Keratinocyte (primary cell): Measurements from ENCODE around the gene TMEM115. TPM values are rescaled to one million over a fixed set of nuclear protein-coding genes. Genes with fewer than 3 reads are reported as not detected.

Source experiments
- DNase-seq: peaks from one replicate; pipeline ENCODE4 v3.0.0-alpha.2; 2011; ENCODE audit warnings: low read depth, missing footprints, low spot score
- FAIRE-seq: peaks from 2 replicates; lab custom pipeline; 2011; peaks lifted over from hg19 to GRCh38; lab: Jason Lieb, UNC
- H2AFZ ChIP-seq: 2 replicates; pipeline ENCODE4 v1.6.0; 2012; ENCODE audit warnings: low read length, control low read depth, inconsistent platforms; ENCODE audit not compliant: control insufficient read depth
- H3K27ac ChIP-seq: 2 replicates; pipeline ENCODE4 v1.5.1; 2011; ENCODE audit warnings: low read length; ENCODE audit not compliant: control insufficient read depth, insufficient read depth
- H3K27me3 ChIP-seq: 3 replicates; pipeline ENCODE4 v1.6.0; 2011; ENCODE audit warnings: low read length; ENCODE audit not compliant: control insufficient read depth, insufficient read depth; ENCODE audit errors: extremely low read depth
- H3K36me3 ChIP-seq, 2 experiments: 2 replicates in 1 of 2; 3 replicates in 1 of 2; pipeline ENCODE4 v1.5.1; 2011; ENCODE audit warnings: low read length in 2 of 2, mild to moderate bottlenecking in 1 of 2; ENCODE audit not compliant: control insufficient read depth in 2 of 2, insufficient read depth in 2 of 2; ENCODE audit errors: extremely low read depth in 1 of 2
- H3K4me1 ChIP-seq: 3 replicates; pipeline ENCODE4 v1.5.1; 2011; ENCODE audit warnings: low read length; ENCODE audit not compliant: control insufficient read depth, insufficient read depth; ENCODE audit errors: extremely low read depth
- H3K4me2 ChIP-seq: 3 replicates; pipeline ENCODE4 v1.6.0; 2011; ENCODE audit warnings: low read depth, low read length; ENCODE audit not compliant: control insufficient read depth, insufficient read depth; ENCODE audit errors: extremely low read depth
- H3K4me3 ChIP-seq, 3 experiments: fragments of 200-600 bp in 1 of 3; sonication (generic) in 1 of 3; 2 replicates in 2 of 3; 3 replicates in 1 of 3; pipeline ENCODE4 v1.5.1; 2011 to 2016; ENCODE audit warnings: low read length in 3 of 3, mild to moderate bottlenecking in 3 of 3, control low read depth in 2 of 3, inconsistent platforms in 1 of 3, low read depth in 1 of 3, mixed read lengths in 1 of 3, mixed run types in 1 of 3, moderate library complexity in 1 of 3; ENCODE audit not compliant: control insufficient read depth in 2 of 3, insufficient read depth in 2 of 3; ENCODE audit errors: extremely low read depth in 1 of 3
- H3K79me2 ChIP-seq: 2 replicates; pipeline ENCODE4 v1.6.0; 2012; ENCODE audit warnings: low read length; ENCODE audit not compliant: control insufficient read depth, insufficient read depth
- H3K9ac ChIP-seq: 3 replicates; pipeline ENCODE4 v1.6.0; 2011; ENCODE audit warnings: low read length; ENCODE audit not compliant: control insufficient read depth, insufficient read depth; ENCODE audit errors: extremely low read depth
- H3K9me1 ChIP-seq: 3 replicates; pipeline ENCODE4 v1.6.0; 2011; ENCODE audit warnings: low read length; ENCODE audit not compliant: control insufficient read depth, insufficient read depth; ENCODE audit errors: extremely low read depth
- H3K9me3 ChIP-seq: 2 replicates; pipeline ENCODE4 v1.5.1; 2012; ENCODE audit warnings: low read depth, low read length; ENCODE audit not compliant: control insufficient read depth
- H4K20me1 ChIP-seq: 3 replicates; pipeline ENCODE4 v1.6.0; 2011; ENCODE audit warnings: low read length; ENCODE audit not compliant: control insufficient read depth, insufficient read depth; ENCODE audit errors: extremely low read depth
- CTCF ChIP-seq, 3 experiments: IDR thresholded peaks in 1 of 3; conservative IDR thresholded peaks in 1 of 3; optimal IDR thresholded peaks in 1 of 3; 2 replicates in 2 of 3; 3 replicates in 1 of 3; pipeline versions ENCODE3 to v1.5.1; 2011; ENCODE audit warnings: low read length in 3 of 3, mild to moderate bottlenecking in 3 of 3, moderate library complexity in 2 of 3, control low read depth in 1 of 3, inconsistent platforms in 1 of 3; ENCODE audit not compliant: insufficient read depth in 2 of 3; ENCODE audit errors: extremely low read depth in 1 of 3
- EZH2 ChIP-seq: IDR thresholded peaks from one replicate; pipeline ENCODE4 v1.6.1; 2012; ENCODE audit warnings: inconsistent platforms, mild to moderate bottlenecking, low read length, moderate library complexity
- dilution Hi-C: fragments of 300-500 bp; cut with MboI; formaldehyde crosslinking; loops from one replicate; pipeline ENCODE4 v1.7.0; 2020; ENCODE audit warnings: low sequenced_read_pairs; ENCODE audit not compliant: extremely low pct_ligation_motif_present
- polyA plus RNA-seq, 5 experiments: library from polyadenylated mRNA; depleted of rRNA in 3 of 5; stranded (reverse) in 3 of 5; stranded (forward) in 1 of 5; unstranded in 1 of 5; fragments of >200 nt; gene quantifications; 1 replicate in 1 of 5; 2 replicates in 3 of 5; 3 replicates in 1 of 5; pipeline versions ENCODE4 v1.2.1 to v1.2.3, GENCODE V29; 2011 to 2012; ENCODE audit warnings: missing spikeins in 2 of 5, low read depth in 1 of 5, low replicate concordance in 1 of 5

The TMEM115 gene
- polyA plus RNA-seq, 1 donor (not counting 4 experiments of a cell fraction or from before 2014, with no cell fraction given): 22.4 TPM

DNA sequence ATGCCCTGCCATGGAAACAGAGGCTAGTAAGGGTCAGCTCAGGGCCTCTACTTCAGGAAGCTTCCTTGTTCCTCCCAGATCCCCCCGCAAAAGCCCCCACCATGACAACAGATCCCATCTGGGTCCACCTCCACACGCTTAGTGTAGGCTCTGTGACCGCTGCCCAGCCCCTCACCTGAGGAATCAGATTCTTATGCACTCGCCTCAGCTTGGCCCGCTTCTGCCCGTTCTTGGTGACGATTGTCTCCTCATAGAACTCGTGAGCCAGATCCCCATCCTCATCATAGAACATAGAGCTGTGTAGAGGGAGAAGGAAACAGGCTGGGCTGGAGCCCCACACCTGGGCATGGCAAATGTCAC, 33.2 kb downstream of the TMEM115 start:
- H3K4me3 ChIP-seq: no peak overlapping the region
- H3K4me2 ChIP-seq: no peak overlapping the region
- no peaks in the 10 kb centered on the region for H4K20me1 ChIP-seq
- no peak overlapping the region for H3K27ac ChIP-seq
- peaks cover 16% of the 10 kb centered on the region for H3K4me1 ChIP-seq
- dilution Hi-C loops: no loop called here
- no peak overlapping the region for H2AFZ ChIP-seq
- FAIRE-seq (no peak), DNase-seq (no peak)
- no peaks in the 10 kb centered on the region for H3K27me3 ChIP-seq
- no peaks in the 10 kb centered on the region for H3K9me3 ChIP-seq
- TF ChIP-seq EZH2 (no peak), CTCF (optimal IDR thresholded peaks at IDR 0.05 in 1 of 3, IDR thresholded peaks at IDR 0.05 in 1 of 3, conservative IDR thresholded peaks at IDR 0.05 in 1 of 3; ENCODE audit: extremely low read depth in 1 of 3, insufficient read depth in 2 of 3, low read length in 3 of 3) (no peak)
- H3K36me3 ChIP-seq: peaks cover 21 to 29% of the 10 kb centered on the region in 2 experiments
- no peak overlapping the region for H3K9ac ChIP-seq
- peaks cover 28% of the 10 kb centered on the region for H3K79me2 ChIP-seq
- no peaks in the 10 kb centered on the region for H3K9me1 ChIP-seq

- dilution Hi-C loops: no loop called here
- DNase-seq: no peak
- FAIRE-seq: no peak
- Histone ChIP-seq H3K9ac (no peak overlapping the region), H3K4me2 (no peak overlapping the region), H3K36me3 (peaks cover 16 to 24% of the 10 kb centered on the region in 2 experiments), H3K9me1 (no peaks in the 10 kb centered on the region), H3K79me2 (peaks cover 27% of the 10 kb centered on the region), H3K9me3 (no peaks in the 10 kb centered on the region), H3K27ac (no peak overlapping the region), H3K4me1 (peaks cover 16% of the 10 kb centered on the region), H2AFZ (no peak overlapping the region), H3K4me3 (no peak overlapping the region), H4K20me1 (no peaks in the 10 kb centered on the region), H3K27me3 (no peaks in the 10 kb centered on the region)
- TF ChIP-seq CTCF (optimal IDR thresholded peaks at IDR 0.05 in 1 of 3, IDR thresholded peaks at IDR 0.05 in 1 of 3, conservative IDR thresholded peaks at IDR 0.05 in 1 of 3; ENCODE audit: extremely low read depth in 1 of 3, insufficient read depth in 2 of 3, low read length in 3 of 3) (no peak), EZH2 (no peak)
Observed at GRCh38 chr3:50325497-50326181, 33.7 kb downstream of the TMEM115 start.
